Subcutaneous abdominal adipose tissue (tissue), 5 donors: Measurements from ENCODE around the gene CTDNEP1.
A peak's percentile ranks its signal among the peaks of the same experiment; 100 is the strongest.

Source experiments
- H3K27ac ChIP-seq: one replicate; pipeline ENCODE4 v1.7.0; 2013; ENCODE audit warnings: low read depth, mild to moderate bottlenecking, inconsistent platforms, low read length, moderate library complexity
- H3K27me3 ChIP-seq, 5 donors: one replicate each; pipeline ENCODE4 v1.7.0; 2013; ENCODE audit warnings: low read length in 5 of 5, inconsistent platforms in 1 of 5; ENCODE audit not compliant: control insufficient read depth in 5 of 5, insufficient read depth in 4 of 5
- H3K36me3 ChIP-seq, 5 donors: one replicate each; pipeline ENCODE4 v1.7.0; 2013; ENCODE audit warnings: low read length in 5 of 5; ENCODE audit not compliant: control insufficient read depth in 5 of 5, insufficient read depth in 5 of 5
- H3K4me1 ChIP-seq, 5 donors: one replicate each; pipeline ENCODE4 v1.7.0; 2013; ENCODE audit warnings: low read length in 5 of 5, mild to moderate bottlenecking in 3 of 5, moderate library complexity in 1 of 5; ENCODE audit not compliant: control insufficient read depth in 5 of 5, insufficient read depth in 5 of 5
- H3K4me3 ChIP-seq, 5 donors: one replicate each; pipeline ENCODE4 v1.7.0; 2013; ENCODE audit warnings: low read length in 5 of 5, low read depth in 1 of 5
- H3K9ac ChIP-seq, 5 donors: one replicate each; pipeline ENCODE4 v1.7.0; 2013; ENCODE audit warnings: low read length in 5 of 5, mild to moderate bottlenecking in 4 of 5, moderate library complexity in 3 of 5
- H3K9me3 ChIP-seq, 5 donors: one replicate each; pipeline ENCODE4 v1.7.0; 2013; ENCODE audit warnings: low read length in 5 of 5; ENCODE audit not compliant: control insufficient read depth in 5 of 5
- donor health status: healthy.
- donor health status: healthy.
- donor health status: healthy.
- donor health status: healthy.
- donor health status: healthy.

CTDNEP1 gene

DNA sequence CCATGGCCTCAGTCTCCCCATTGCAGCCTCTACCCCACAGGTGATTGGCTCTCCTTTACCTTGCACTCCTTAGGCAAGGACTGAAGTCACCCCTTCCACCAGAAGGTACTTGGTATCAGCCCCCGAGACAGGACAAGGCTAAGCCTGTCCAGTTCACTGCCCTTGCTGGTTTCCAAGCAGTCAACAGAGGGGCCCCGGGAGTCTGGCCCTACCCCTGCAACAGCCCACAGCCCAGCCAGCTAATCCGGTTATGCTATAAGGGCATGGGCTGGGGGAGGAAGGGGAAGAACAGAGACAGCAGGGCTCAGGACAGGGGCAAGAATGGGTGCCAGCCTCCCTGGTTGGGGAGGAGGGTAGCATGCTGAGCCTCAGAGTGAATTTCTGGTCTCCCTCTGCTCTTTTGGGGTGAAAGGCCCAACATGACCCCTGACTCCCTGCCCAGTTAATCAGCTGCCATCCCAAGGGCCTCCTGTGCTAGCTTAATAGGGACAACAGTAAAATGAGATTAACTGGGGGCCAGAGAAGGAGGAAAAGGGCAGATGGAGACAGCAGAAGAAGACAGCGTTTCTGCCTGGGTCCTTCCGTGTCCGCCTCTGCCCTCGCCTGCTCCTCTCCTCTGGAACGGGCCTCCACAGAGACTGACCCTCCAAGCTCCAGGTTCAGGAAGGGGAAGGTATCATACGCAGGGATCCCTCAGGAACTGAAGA is 42.6 kb downstream of the CTDNEP1 start:
- H3K9me3 ChIP-seq, result no peaks in the 10 kb centered on the region
- H3K27me3 ChIP-seq, result peaks cover 4 to 12% (median 6%) of the 10 kb centered on the region in 5 donors
- peaks cover 0 to 27% (median 18%) of the 10 kb centered on the region in 5 donors for H3K4me1 ChIP-seq
- H3K36me3 ChIP-seq, result peaks cover 0 to under 1% (median 0%) of the 10 kb centered on the region in 5 donors
- H3K9ac ChIP-seq, result no peak overlapping the region
- no peak overlapping the region for H3K27ac ChIP-seq
- no peak overlapping the region for H3K4me3 ChIP-seq

DNA sequence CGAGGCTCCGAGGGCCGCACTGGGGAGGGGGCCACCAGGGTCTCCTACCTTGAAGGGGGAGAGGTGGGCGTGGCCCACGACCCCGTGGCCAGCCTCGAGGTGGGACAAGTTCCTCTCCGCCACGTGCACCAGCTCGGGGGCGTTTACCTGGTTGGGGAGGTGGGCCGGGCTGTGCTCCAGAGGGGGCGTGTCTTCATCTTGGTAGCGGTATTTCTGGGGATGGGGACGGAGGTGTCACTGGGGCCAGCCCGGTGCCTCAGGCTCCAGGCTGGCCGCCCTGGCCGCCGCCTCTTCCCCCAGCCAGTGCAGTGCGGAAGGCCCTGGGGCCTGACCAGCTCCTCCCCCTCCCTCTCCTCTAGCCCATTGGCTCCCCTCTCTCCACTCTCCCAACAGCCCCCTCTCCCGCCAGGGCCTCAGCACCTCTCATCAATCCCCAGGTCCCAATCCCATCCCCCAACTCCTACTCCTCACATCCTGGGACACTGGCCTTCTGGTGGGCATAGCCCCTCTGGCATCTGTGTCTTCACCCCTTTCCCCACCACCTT is 43.4 kb downstream of the CTDNEP1 start:
- no peak overlapping the region for H3K27ac ChIP-seq
- no peak overlapping the region for H3K9ac ChIP-seq
- no peaks in the 10 kb centered on the region for H3K9me3 ChIP-seq
- H3K27me3 ChIP-seq, result peaks cover 4 to 12% (median 6%) of the 10 kb centered on the region in 5 donors
- H3K4me3 ChIP-seq, result no peak overlapping the region
- H3K36me3 ChIP-seq, result peaks cover 0 to 9% (median 7%) of the 10 kb centered on the region in 5 donors
- H3K4me1 ChIP-seq, result peaks cover 0 to 23% (median 14%) of the 10 kb centered on the region in 5 donors

DNA sequence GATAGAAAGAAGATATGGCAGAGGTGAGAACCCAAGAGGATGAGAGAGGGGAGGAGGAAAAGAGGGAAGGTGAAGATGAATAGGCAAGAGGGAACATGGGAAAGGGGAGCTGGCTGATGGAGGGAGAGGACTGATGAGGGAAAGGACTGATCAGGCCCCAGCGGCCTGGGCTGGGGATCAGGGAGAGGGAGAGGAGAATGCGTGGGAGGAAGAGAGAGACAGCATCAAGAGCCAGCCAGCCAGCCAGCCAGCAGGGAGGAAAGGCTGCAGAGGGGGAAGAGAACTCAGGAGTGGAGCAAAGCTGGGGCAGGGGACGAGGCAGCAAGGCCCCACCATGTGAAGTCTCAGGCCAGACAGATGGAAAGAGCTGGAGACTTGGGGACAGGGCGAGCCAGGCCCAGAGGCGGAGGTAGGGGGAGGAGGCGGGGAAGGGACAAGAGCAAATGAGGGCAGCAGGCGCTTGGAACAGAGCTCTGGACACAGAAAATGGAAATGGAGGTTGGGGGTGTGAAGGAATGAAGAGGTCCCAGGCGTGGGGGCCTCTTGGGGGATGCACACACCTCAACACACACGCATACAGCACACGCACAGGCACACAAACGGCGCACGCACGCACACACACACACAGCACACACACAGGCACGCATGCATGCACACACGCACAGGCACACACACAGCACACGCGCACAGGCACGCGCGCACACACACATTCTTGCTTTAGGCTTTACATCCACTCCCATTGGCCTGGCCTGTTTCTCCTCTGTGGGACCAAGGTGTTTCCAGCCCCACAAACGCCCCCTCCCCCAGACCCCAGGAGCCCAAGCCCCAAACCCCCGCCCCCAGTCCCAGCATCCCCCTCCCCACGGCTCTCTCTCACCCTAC is 44.2 kb downstream of the CTDNEP1 start:
- peaks cover 0 to 23% (median 14%) of the 10 kb centered on the region in 5 donors for H3K4me1 ChIP-seq
- H3K27ac ChIP-seq, result no peak overlapping the region
- H3K9me3 ChIP-seq, result no peaks in the 10 kb centered on the region
- peaks cover 0 to 16% (median 11%) of the 10 kb centered on the region in 5 donors for H3K36me3 ChIP-seq
- no peak overlapping the region for H3K9ac ChIP-seq
- peaks cover 4 to 12% (median 6%) of the 10 kb centered on the region in 5 donors for H3K27me3 ChIP-seq
- no peak overlapping the region for H3K4me3 ChIP-seq

- H3K36me3 ChIP-seq, result peaks cover 0 to 18% (median 14%) of the 10 kb centered on the region in 5 donors
- H3K9me3 ChIP-seq, result no peaks in the 10 kb centered on the region
- peaks cover 0 to 23% (median 14%) of the 10 kb centered on the region in 5 donors for H3K4me1 ChIP-seq
- H3K27ac ChIP-seq, result no peak overlapping the region
- H3K4me3 ChIP-seq, result peak overlapping the region; percentile 71 to 82 (median 74)
- H3K27me3 ChIP-seq, result peaks cover 4 to 10% (median 6%) of the 10 kb centered on the region in 5 donors
- peak overlapping the region in 1 of 5 donors; percentile 63 for H3K9ac ChIP-seq
Measured at GRCh38 chr17:7205561-7205960, 46.0 kb downstream of the CTDNEP1 start.

DNA sequence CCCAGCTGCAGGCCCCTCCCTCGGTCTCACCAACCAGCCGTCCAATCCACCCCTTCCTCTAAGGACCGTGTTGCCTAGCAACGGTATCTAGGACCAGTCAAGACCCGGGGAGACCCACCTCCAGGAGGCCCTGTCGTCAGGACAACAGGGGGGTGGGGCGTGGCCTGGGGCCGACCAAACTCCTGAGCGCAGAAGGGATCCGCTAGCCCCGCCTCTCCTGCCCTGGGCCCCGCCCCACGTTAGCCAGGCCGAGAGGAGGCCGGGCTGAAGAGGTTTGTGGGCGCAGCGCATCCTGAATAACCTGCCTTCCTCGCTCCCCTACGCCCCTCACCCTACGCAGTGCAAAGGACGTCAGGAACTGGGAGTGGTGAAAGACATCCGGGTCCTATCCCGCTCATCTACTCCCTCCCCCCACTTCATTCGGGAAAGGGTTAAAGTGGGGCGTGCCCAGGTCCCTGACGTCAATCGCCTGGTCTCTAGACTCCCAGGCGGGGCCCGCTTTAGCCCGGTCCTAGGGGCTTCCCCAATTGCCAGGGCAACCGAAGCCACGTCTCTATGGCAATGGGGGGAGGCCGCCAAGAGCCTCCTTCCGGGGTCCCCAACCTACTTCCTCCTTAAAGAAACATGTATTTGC is 46.6 kb downstream of the CTDNEP1 start:
- Histone ChIP-seq H3K4me1 (peaks cover 0 to 23% (median 14%) of the 10 kb centered on the region in 5 donors), H3K4me3 (peak overlapping the region; percentile 71 to 82 (median 74)), H3K9ac (peak overlapping the region in 4 of 5 donors; percentile 1 to 63 (median 47)), H3K9me3 (no peaks in the 10 kb centered on the region), H3K27me3 (peaks cover 4 to 10% (median 6%) of the 10 kb centered on the region in 5 donors), H3K36me3 (peaks cover 0 to 18% (median 14%) of the 10 kb centered on the region in 5 donors), H3K27ac (no peak overlapping the region)

DNA sequence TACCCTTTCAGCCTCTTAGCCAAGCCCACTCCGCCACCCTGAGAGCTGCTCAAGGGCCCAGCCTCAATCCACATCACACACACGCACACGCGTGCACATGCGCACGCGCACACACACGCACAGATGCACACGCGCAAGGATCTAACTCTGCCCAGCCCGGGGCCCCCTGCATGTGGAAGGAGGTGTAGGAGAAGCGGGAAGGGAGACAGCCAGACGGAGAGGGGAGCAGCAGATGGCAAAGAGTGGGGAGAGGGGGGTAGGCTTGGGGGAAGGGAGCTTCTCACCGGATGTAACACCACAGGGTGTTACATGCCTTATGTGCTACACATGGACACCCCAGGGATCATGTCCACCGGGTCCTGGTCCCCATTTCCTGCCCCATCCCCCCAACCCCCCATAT is 47.2 kb downstream of the CTDNEP1 start:
- Histone ChIP-seq H3K27me3 (peaks cover 4 to 10% (median 6%) of the 10 kb centered on the region in 5 donors), H3K27ac (no peak overlapping the region), H3K4me3 (peak overlapping the region; percentile 17 to 82 (median 74)), H3K9me3 (no peaks in the 10 kb centered on the region), H3K9ac (peak overlapping the region in 1 of 5 donors; percentile 63), H3K36me3 (peaks cover 0 to 18% (median 14%) of the 10 kb centered on the region in 5 donors), H3K4me1 (peaks cover 0 to 23% (median 14%) of the 10 kb centered on the region in 5 donors)

DNA sequence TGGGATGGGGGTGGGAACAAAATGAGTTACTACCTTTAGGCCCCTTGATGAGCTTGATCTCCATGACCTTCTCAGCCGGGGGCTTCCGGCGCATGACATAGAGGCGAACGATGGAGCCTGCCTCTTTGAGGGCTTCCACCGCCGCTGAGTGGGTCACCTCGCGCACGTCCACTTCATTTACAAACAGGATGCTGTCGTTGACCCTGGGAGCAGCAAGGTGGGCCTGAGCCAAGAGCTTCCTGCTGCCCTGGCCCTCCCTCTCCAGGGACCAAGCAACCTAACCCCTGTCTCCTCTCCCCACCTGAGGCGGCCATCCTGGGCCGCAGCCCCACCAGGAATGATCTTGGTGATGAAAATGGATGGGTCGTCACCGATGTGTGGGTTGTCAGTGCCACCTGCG is 48.1 kb downstream of the CTDNEP1 start:
- Histone ChIP-seq H3K4me1 (peaks cover 0 to 23% (median 14%) of the 10 kb centered on the region in 5 donors), H3K27ac (no peak overlapping the region), H3K9ac (no peak overlapping the region), H3K36me3 (peaks cover 0 to 18% (median 14%) of the 10 kb centered on the region in 5 donors), H3K4me3 (no peak overlapping the region), H3K9me3 (no peaks in the 10 kb centered on the region), H3K27me3 (peaks cover 0 to 8% (median 2%) of the 10 kb centered on the region in 5 donors)

- Histone ChIP-seq H3K9ac (no peak overlapping the region), H3K9me3 (no peaks in the 10 kb centered on the region), H3K4me3 (no peak overlapping the region), H3K36me3 (peaks cover 0 to 46% (median 22%) of the 10 kb centered on the region in 5 donors), H3K27me3 (no peaks in the 10 kb centered on the region), H3K4me1 (no peaks in the 10 kb centered on the region), H3K27ac (no peak overlapping the region)
Measured at GRCh38 chr17:7196651-7197401, 54.7 kb downstream of the CTDNEP1 start.

- H3K36me3 ChIP-seq, result peaks cover 0 to 46% (median 19%) of the 10 kb centered on the region in 5 donors
- H3K4me3 ChIP-seq, result no peak overlapping the region
- no peaks in the 10 kb centered on the region for H3K4me1 ChIP-seq
- H3K27me3 ChIP-seq, result no peaks in the 10 kb centered on the region
- H3K9ac ChIP-seq, result no peak overlapping the region
- no peak overlapping the region for H3K27ac ChIP-seq
- no peaks in the 10 kb centered on the region for H3K9me3 ChIP-seq
Measured at GRCh38 chr17:7195971-7196370, 55.6 kb downstream of the CTDNEP1 start.
